ENCODE data around the gene KRT34. TPM values are rescaled to one million over a fixed set of nuclear protein-coding genes. Genes with fewer than 3 reads are reported as not detected.
A peak's percentile ranks its signal among the peaks of the same experiment; 100 is the strongest.

The KRT34 gene
- polyA plus RNA-seq, 1 donor from 2014 or later, result not detected

GRCh38 chr17:41329279-41329948 lies 52.7 kb downstream of the KRT34 start:
- H3K27me3 ChIP-seq (ENCODE audit: insufficient read depth, low read depth, low read length), result no peaks in the 10 kb centered on the region
- H2AFZ ChIP-seq (ENCODE audit: low read depth, low read length), result no peak overlapping the region
- no peak overlapping the region for H3K4me3 ChIP-seq (ENCODE audit: low read length)
- H3K9ac ChIP-seq (ENCODE audit: low read length), result no peak overlapping the region
- H3K9me2 ChIP-seq (ENCODE audit: insufficient read depth, low read length), result no peaks in the 10 kb centered on the region
- H3K79me2 ChIP-seq (replicated peaks; ENCODE audit: insufficient read depth, low read length), result no peaks in the 10 kb centered on the region
- no peak overlapping the region for H3K27ac ChIP-seq (ENCODE audit: low read length)
- H3K9me3 ChIP-seq (ENCODE audit: low read length), result no peaks in the 10 kb centered on the region
- H4K20me1 ChIP-seq (ENCODE audit: insufficient read depth), result no peaks in the 10 kb centered on the region
- TF ChIP-seq RAD21 (conservative IDR thresholded peaks at IDR 0.05) (peak; percentile 27), TAF1 (IDR thresholded peaks at IDR 0.05; ENCODE audit: low read depth) (no peak)
- H3K4me2 ChIP-seq (ENCODE audit: low read length), result no peak overlapping the region
- no peaks in the 10 kb centered on the region for H3F3A ChIP-seq (ENCODE audit: insufficient read depth, low read length, poor library complexity, severe bottlenecking)
- no peaks in the 10 kb centered on the region for H3K36me3 ChIP-seq (ENCODE audit: insufficient read depth, low read length)

GRCh38 chr17:41328207-41328606 lies 53.9 kb downstream of the KRT34 start:
- H3K4me2 ChIP-seq (ENCODE audit: low read length), result no peak overlapping the region
- H3K27me3 ChIP-seq (ENCODE audit: insufficient read depth, low read depth, low read length), result no peaks in the 10 kb centered on the region
- no peak for TF ChIP-seq EZH2 (IDR thresholded peaks at IDR 0.05; ENCODE audit: borderline replicate concordance, insufficient read depth, low read length, poor library complexity, severe bottlenecking)
- no peaks in the 10 kb centered on the region for H3K9me2 ChIP-seq (ENCODE audit: insufficient read depth, low read length)
- H4K20me1 ChIP-seq (ENCODE audit: insufficient read depth), result no peaks in the 10 kb centered on the region
- H3K79me2 ChIP-seq (replicated peaks; ENCODE audit: insufficient read depth, low read length), result no peaks in the 10 kb centered on the region
- no peak overlapping the region for H3K4me3 ChIP-seq (ENCODE audit: low read length)
- H3K9ac ChIP-seq (ENCODE audit: low read length), result no peak overlapping the region
- H3K36me3 ChIP-seq (ENCODE audit: insufficient read depth, low read length), result no peaks in the 10 kb centered on the region
- H3K27ac ChIP-seq (ENCODE audit: low read length), result no peak overlapping the region
- no peaks in the 10 kb centered on the region for H3K9me3 ChIP-seq (ENCODE audit: low read length)
- no peak overlapping the region for H2AFZ ChIP-seq (ENCODE audit: low read depth, low read length)
- H3F3A ChIP-seq (ENCODE audit: insufficient read depth, low read length, poor library complexity, severe bottlenecking), result no peaks in the 10 kb centered on the region

Other genes starting within 250 kb of the KRT34 start
- not detected in 2 replicates for gene KRTAP4-6, start 241.8 kb downstream of the KRT34 start, polyA plus RNA-seq
- gene KRTAP4-5, start 232.5 kb downstream of the KRT34 start, polyA plus RNA-seq, result not detected in 2 replicates
- not detected in 2 replicates for gene KRTAP4-4, start 221.6 kb downstream of the KRT34 start, polyA plus RNA-seq
- gene KRTAP4-3, start 214.1 kb downstream of the KRT34 start, polyA plus RNA-seq, result not detected in 2 replicates
- gene KRTAP4-2, start 204.1 kb downstream of the KRT34 start, polyA plus RNA-seq, result not detected in 2 replicates
- not detected in 2 replicates for gene KRTAP4-1, start 197.4 kb downstream of the KRT34 start, polyA plus RNA-seq
- not detected in 2 replicates for gene KRTAP9-1, start 192.4 kb downstream of the KRT34 start, polyA plus RNA-seq
- gene KRTAP9-2, start 155.7 kb downstream of the KRT34 start, polyA plus RNA-seq, result not detected in 2 replicates
- not detected in 2 replicates for gene KRTAP9-3, start 149.9 kb downstream of the KRT34 start, polyA plus RNA-seq
- not detected in 2 replicates for gene KRTAP9-8, start 144.3 kb downstream of the KRT34 start, polyA plus RNA-seq
- gene KRTAP9-4, start 132.6 kb downstream of the KRT34 start, polyA plus RNA-seq, result not detected in 2 replicates
- gene KRTAP9-9, start 126.9 kb downstream of the KRT34 start, polyA plus RNA-seq, result not detected in 2 replicates
- gene KRTAP9-6, start 116.9 kb downstream of the KRT34 start, polyA plus RNA-seq, result not detected in 2 replicates
- not detected in 2 replicates for gene KRTAP9-7, start 106.6 kb downstream of the KRT34 start, polyA plus RNA-seq
- not detected in 2 replicates for gene KRTAP29-1, start 79.5 kb downstream of the KRT34 start, polyA plus RNA-seq
- gene KRTAP16-1, start 73.0 kb downstream of the KRT34 start, polyA plus RNA-seq, result not detected in 2 replicates
- gene KRTAP17-1, start 66.6 kb downstream of the KRT34 start, polyA plus RNA-seq, result not detected in 2 replicates
- not detected in 2 replicates for gene KRT33A, start 31.5 kb downstream of the KRT34 start, polyA plus RNA-seq
- not detected in 2 replicates for gene KRT33B, start 12.5 kb downstream of the KRT34 start, polyA plus RNA-seq
- not detected in 2 replicates for gene KRT31, start 15.3 kb upstream of the KRT34 start, polyA plus RNA-seq
- not detected in 2 replicates for gene KRT37, start 42.3 kb upstream of the KRT34 start, polyA plus RNA-seq
- gene KRT38, start 58.7 kb upstream of the KRT34 start, polyA plus RNA-seq, result not detected in 2 replicates
- gene KRT32, start 85.1 kb upstream of the KRT34 start, polyA plus RNA-seq, result not detected in 2 replicates
- gene KRT35, start 98.8 kb upstream of the KRT34 start, polyA plus RNA-seq, result not detected in 2 replicates
- not detected in 2 replicates for gene KRT36, start 107.6 kb upstream of the KRT34 start, polyA plus RNA-seq
- gene KRT13, start 123.3 kb upstream of the KRT34 start, polyA plus RNA-seq, result not detected in 2 replicates
- 0.09 TPM in 1 of 2 replicates, not detected in the other for gene KRT15, start 136.6 kb upstream of the KRT34 start, polyA plus RNA-seq
- gene KRT19, start 146.0 kb upstream of the KRT34 start, polyA plus RNA-seq, result 0.56 and 1.6 TPM in 2 replicates
- gene KRT9, start 189.8 kb upstream of the KRT34 start, polyA plus RNA-seq, result not detected in 2 replicates
- not detected in 2 replicates for gene KRT14, start 204.6 kb upstream of the KRT34 start, polyA plus RNA-seq
- gene KRT16, start 230.5 kb upstream of the KRT34 start, polyA plus RNA-seq, result not detected in 2 replicates
- gene KRT17, start 242.3 kb upstream of the KRT34 start, polyA plus RNA-seq, result 0.78 TPM in 1 of 2 replicates, not detected in the other